ENCODE measurements around the gene SPTY2D1.
"Not testable (repeated sequence)": the region's sequence is repeated elsewhere in the genome, so short reads cannot be mapped to it uniquely, and the experiment has no call there.

SPTY2D1 gene

GRCh38 chr11:18634140-18635032 lies at the start of gene SPTY2D1:
SPTY2D1 (minus strand) TSS chr11:18634342; CDS start chr11:18634257, 85 bp downstream.
- peak; percentile 99 for DNase-seq

DNA sequence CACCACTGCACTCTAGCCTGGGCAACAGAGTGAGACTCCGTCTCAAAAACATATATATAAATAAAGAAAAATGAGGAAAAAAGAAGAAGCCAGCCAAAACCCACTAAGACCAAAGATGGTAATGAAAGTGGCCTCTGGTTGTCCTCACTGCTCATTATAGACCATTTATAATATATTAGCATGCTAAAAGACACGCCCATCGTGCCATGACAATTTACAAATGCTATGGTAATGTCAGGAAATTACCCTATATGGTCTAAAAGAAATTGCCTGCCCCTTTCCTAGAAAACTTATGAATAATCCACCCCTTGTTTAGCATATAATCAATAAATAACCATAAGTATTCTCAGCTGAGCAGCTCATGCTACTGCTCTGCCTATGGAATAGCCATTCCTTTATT lies 48.3 kb upstream of the SPTY2D1 start:
- DNase-seq = no peak

GRCh38 chr11:18681949-18682348 lies 47.8 kb upstream of the SPTY2D1 start:
- DNase-seq = not testable (repeated sequence)

GRCh38 chr11:18677560-18677959 lies 43.4 kb upstream of the SPTY2D1 start:
- no peak for DNase-seq

DNA sequence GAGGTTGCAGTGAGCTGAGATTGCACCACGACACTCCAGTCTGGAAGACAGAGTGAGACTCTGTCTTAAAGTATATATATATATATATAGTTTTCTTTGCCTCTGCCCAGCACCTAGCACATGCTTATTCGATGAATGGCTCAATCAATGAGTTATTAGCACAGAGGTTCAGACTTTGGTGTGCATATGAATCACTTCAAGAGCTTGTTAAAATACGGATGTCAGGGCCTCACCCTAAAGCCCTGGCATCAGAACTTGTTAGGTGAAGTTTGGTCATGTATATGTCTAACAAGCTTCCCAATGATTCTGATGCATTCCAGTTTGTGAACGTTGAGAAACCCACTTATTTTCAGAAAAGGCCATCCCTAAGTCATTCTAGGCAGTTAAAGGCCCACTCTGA lies 42.7 kb upstream of the SPTY2D1 start:
- no peak for DNase-seq

DNA sequence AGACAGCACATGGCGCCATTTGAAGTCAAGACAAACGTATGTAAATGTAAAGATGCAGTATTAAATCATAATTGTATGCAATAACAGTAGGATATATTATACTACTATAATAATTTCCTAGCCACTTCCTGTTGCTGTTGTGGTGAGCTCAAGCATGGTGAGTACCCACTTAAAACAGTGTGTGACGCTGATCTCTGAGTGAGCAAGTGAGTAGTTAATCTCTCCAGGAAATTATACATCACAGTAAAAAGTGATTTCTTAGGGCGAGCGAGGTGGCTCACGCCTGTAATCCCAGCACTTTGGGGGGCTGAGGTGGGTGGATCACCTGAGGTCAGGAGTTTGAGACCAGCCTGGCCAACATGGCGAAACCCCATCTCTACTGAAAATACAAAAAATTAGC lies 38.1 kb upstream of the SPTY2D1 start:
- DNase-seq = not testable (repeated sequence)

GRCh38 chr11:18671246-18671645 lies 37.1 kb upstream of the SPTY2D1 start:
- DNase-seq = no peak

DNA sequence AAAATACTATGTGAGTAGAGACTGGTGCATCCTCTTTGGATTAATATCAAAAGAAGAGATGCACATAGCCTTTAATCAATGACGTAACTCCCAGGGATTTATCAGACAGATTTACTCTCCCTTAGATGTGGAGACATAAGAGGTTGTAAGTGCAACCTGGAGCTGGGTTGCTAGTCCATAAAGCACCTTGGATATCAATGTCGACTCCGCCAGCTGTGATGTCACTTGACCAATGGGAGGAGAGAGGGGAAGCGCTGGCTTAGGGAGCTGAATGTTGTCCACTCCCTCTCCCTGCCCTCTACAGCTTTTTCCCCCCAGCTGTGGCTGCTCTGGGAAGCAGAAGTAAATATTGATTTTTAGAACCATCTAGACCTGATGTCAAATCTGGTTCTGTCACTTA lies 35.6 kb upstream of the SPTY2D1 start:
- no peak for DNase-seq

DNA sequence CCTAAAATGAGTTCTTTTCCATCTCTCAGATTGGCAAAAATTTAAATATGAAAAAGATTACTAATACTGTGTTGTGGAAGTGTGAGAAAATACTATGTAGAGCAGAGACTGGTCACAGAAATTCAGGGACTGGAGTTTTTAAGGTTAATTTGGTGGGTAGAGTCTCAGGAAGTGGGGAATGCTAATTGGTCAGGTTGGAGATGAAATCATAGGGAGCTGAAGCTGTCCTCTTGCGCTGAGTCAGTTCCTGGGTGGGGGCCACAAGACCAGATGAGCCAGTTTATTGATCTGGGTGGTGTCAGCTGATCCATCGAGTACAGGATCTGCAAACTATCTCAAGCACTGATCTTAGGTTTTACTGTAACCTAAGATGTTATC lies 35.1 kb upstream of the SPTY2D1 start:
- DNase-seq = no peak

- DNase-seq = no peak
Measured at GRCh38 chr11:18668131-18668530, 34.0 kb upstream of the SPTY2D1 start.

- DNase-seq = not testable (repeated sequence)
Measured at GRCh38 chr11:18665353-18665872, 31.3 kb upstream of the SPTY2D1 start.

GRCh38 chr11:18657673-18658072 lies 23.5 kb upstream of the SPTY2D1 start:
- no peak for DNase-seq

DNA sequence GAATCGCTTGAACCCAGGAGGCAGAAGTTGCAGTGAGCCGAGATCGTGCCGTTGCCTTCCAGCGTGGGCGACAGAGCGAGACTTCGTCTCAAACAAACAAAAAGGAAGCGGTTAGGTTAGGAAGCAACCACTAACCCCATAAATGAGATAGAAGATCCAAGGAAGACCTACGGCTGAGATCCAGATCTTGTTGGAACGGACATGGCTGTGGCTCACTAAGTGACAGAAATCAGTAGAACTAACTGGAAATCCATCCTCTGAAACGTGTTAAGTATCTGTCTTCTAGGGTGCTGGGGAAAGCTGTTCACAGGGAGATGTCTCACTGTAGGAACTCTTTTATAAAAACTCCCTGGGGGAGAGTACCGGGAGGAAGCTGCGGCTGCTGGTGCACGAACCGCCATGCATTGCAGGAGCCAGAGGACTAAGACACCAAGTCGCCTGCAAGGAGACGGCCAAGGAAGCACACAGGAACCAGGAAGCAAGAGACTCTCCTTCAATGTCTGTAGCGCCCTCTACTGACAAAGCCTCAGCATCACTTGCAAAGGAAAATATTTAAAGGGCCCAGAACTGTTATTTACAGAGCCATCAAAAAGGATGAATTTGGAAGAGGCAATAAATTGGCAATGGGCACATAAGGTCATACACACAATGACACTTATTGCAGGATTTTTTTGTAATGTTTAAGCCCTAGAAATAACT lies 16.9 kb upstream of the SPTY2D1 start:
- DNase-seq = no peak

GRCh38 chr11:18650353-18650752 lies 16.2 kb upstream of the SPTY2D1 start:
- DNase-seq = no peak

GRCh38 chr11:18643034-18643433 lies 8.9 kb upstream of the SPTY2D1 start:
- DNase-seq = not testable (repeated sequence)

DNA sequence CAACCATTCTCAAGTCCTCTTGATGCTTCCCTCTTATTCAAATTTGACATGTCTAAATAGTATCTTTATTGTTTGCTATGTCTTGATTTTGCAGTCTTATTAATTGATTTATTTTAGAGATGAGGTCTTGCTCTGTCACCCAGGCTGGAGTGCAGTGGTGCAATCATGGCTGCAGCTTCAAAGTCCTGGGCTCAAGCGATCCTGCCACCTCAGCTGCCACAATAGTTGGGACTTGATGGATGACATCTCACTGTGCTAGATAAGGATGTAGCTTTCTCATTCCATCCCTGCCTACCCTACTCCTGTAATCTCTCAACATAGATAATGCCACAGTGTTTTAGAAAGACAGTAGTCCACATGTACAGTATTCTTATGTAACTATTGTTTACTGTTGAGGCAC lies 7.5 kb upstream of the SPTY2D1 start:
- DNase-seq = no peak

DNA sequence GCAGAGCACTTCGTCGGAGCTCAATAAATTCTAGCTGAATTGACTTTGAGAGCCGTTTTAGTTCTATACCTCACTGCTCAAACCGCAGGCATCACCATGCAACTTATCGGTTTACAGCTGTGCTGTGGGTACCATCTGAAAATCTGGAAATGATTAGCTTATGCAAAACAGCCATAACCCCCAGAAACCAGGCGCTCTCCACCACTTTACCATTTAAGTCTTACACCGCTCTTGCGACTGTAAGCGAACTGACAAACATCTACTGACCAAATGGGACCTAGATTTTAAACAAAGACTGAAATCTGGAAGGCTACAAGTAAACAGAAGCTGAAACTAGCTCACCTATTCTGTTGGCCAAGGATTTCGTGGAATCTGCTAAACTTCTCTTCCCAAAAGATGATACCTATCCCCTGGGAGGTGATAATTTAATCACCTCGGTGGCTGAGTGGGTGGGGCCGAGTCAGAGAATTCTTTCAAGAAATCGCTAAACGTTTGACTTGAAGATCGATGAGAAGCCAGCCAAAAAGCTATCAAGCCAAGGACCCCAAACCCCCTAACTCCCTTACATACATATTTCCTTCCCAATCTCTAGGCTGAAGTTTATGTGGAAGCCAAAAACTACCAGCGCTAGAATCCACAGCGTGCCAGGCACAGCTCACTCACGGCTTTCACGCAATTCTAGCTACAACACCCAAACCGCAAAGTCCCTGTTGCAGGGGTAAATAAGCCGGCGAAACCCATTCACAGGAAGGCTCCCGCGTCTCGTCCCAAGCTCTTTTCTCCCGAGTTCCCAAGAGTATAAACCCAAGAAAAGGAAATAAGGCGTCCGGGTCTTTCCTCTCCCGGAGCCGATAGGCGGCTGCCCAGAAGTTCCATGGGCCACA lies 644 bp downstream of the SPTY2D1 start:
- DNase-seq = no peak

- DNase-seq = no peak
Measured at GRCh38 chr11:18632841-18633240, 1.3 kb downstream of the SPTY2D1 start.

DNA sequence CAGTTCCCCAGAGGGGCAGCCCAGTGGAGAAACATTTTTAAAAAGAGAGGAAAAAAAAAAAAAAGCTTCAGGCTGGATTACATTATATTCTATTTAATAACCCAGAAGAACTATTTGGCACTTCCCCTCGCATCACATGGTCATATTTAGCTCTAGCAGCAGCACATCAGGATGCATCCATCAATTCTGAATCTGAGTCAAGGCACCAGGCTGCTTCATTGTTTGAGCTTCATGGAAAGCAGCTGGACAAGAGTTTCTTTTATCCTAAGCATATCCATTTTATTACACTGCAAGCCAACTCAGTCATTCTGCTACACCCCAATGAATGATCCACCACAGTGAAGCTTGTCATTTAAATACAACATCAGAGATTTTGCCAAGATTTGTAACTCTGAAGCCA lies 10.0 kb downstream of the SPTY2D1 start:
- no peak for DNase-seq

- no peak for DNase-seq
Measured at GRCh38 chr11:18623707-18624106, 10.4 kb downstream of the SPTY2D1 start.

- DNase-seq = no peak
Measured at GRCh38 chr11:18618342-18619025, 15.7 kb downstream of the SPTY2D1 start.

GRCh38 chr11:18617688-18618341 lies 16.3 kb downstream of the SPTY2D1 start:
- no peak for DNase-seq

Data from NCI-H1092 treated with DMSO at 0.1 percent for 48 hours (cell line).